ENCODE results near the gene MAT2A.

DNA sequence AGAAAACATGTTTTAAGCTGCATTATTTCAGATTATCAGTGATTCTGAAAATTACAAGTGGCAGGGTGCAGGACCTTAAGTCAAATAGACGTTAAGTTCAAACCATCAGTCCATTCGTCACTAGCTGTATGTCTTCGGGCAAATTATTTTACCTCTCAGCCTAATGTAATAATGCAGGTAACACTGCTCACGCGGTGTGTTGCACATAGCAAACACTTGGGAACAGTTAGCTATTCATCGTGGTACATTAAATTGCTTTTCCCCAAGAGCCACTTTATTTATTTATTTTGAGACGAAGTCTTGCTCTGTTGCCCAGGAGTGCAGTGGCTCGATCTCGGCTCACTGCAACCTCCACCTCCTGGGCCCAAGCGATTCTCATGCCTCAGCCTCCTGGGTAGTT, 10.1 kb downstream of the MAT2A start:
- TF ChIP-seq, protein P1, sequence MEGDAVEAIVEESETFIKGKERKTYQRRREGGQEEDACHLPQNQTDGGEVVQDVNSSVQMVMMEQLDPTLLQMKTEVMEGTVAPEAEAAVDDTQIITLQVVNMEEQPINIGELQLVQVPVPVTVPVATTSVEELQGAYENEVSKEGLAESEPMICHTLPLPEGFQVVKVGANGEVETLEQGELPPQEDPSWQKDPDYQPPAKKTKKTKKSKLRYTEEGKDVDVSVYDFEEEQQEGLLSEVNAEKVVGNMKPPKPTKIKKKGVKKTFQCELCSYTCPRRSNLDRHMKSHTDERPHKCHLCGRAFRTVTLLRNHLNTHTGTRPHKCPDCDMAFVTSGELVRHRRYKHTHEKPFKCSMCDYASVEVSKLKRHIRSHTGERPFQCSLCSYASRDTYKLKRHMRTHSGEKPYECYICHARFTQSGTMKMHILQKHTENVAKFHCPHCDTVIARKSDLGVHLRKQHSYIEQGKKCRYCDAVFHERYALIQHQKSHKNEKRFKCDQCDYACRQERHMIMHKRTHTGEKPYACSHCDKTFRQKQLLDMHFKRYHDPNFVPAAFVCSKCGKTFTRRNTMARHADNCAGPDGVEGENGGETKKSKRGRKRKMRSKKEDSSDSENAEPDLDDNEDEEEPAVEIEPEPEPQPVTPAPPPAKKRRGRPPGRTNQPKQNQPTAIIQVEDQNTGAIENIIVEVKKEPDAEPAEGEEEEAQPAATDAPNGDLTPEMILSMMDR (optimal IDR thresholded peaks at IDR 0.05 in 1 of 3, IDR thresholded peaks at IDR 0.05 in 1 of 3, conservative IDR thresholded peaks at IDR 0.05 in 1 of 3; ENCODE audit: extremely low read depth in 1 of 3, insufficient read depth in 2 of 3, low read length in 3 of 3): no peak
- TF ChIP-seq EZH2 (IDR thresholded peaks at IDR 0.05; ENCODE audit: low read length): no peak
